ENCODE results near the gene GATM. TPM values are rescaled to one million over a fixed set of nuclear protein-coding genes. Genes with fewer than 3 reads are reported as not detected.

Gene GATM
- total RNA-seq, 1 donor from 2014 or later, result 21.4 TPM

- Mint-ChIP-seq H3K9me3 (no peaks in the 10 kb centered on the region), H3K27me3 (ENCODE audit: insufficient read depth, low read depth) (peaks cover 2% of the 10 kb centered on the region), H3K4me1 (no peaks in the 10 kb centered on the region), H3K27ac (no peak overlapping the region), H3K4me3 (no peak overlapping the region), H3K36me3 (peaks cover 1% of the 10 kb centered on the region)
- Histone ChIP-seq H3K27ac (no peak overlapping the region), H3K27me3 (no peaks in the 10 kb centered on the region), H4K20me1 (ENCODE audit: low read depth) (no peaks in the 10 kb centered on the region), H3K4me1 (no peaks in the 10 kb centered on the region), H3K36me3 (no peaks in the 10 kb centered on the region), H3K9me3 (ENCODE audit: low read depth) (no peaks in the 10 kb centered on the region), H3K9ac (no peak overlapping the region), H3K79me2 (ENCODE audit: low read depth) (no peaks in the 10 kb centered on the region), H2AFZ (replicated peaks) (no peak overlapping the region), H3K4me2 (no peak overlapping the region), H3F3A (ENCODE audit: low read depth) (no peaks in the 10 kb centered on the region), H3K4me3 (no peak overlapping the region)
- TF ChIP-seq EZH2phosphoT487 (IDR thresholded peaks at IDR 0.05), result no peak
- TF ChIP-seq EZH2 (IDR thresholded peaks at IDR 0.05), result no peak
- TF ChIP-seq CTCF (IDR thresholded peaks at IDR 0.05), result no peak
- DNase-seq (ENCODE audit: low spot score), result no peak
Observed at GRCh38 chr15:45338417-45338816, 39.9 kb downstream of the GATM start.

- H3K4me1 ChIP-seq, result no peaks in the 10 kb centered on the region
- H3K27ac Mint-ChIP-seq, result no peak overlapping the region
- H3K4me3 ChIP-seq, result no peak overlapping the region
- peaks cover 1% of the 10 kb centered on the region for H3K36me3 Mint-ChIP-seq
- no peaks in the 10 kb centered on the region for H3F3A ChIP-seq (ENCODE audit: low read depth)
- TF ChIP-seq CTCF (IDR thresholded peaks at IDR 0.05) (no peak), EZH2 (IDR thresholded peaks at IDR 0.05) (no peak)
- no peaks in the 10 kb centered on the region for H3K9me3 ChIP-seq (ENCODE audit: low read depth)
- H3K27me3 ChIP-seq, result no peaks in the 10 kb centered on the region
- H3K4me3 Mint-ChIP-seq, result no peak overlapping the region
- no peak overlapping the region for H2AFZ ChIP-seq (replicated peaks)
- no peak overlapping the region for H3K9ac ChIP-seq
- H3K9me3 Mint-ChIP-seq, result no peaks in the 10 kb centered on the region
- H3K36me3 ChIP-seq, result no peaks in the 10 kb centered on the region
- no peaks in the 10 kb centered on the region for H3K79me2 ChIP-seq (ENCODE audit: low read depth)
- H3K4me1 Mint-ChIP-seq, result no peaks in the 10 kb centered on the region
- peaks cover 2% of the 10 kb centered on the region for H3K27me3 Mint-ChIP-seq (ENCODE audit: insufficient read depth, low read depth)
- no peaks in the 10 kb centered on the region for H4K20me1 ChIP-seq (ENCODE audit: low read depth)
- no peak overlapping the region for H3K27ac ChIP-seq
- H3K4me2 ChIP-seq, result no peak overlapping the region
- DNase-seq (ENCODE audit: low spot score), result no peak
Observed at GRCh38 chr15:45337224-45337623, 41.1 kb downstream of the GATM start.

- Mint-ChIP-seq H3K27me3 (ENCODE audit: insufficient read depth, low read depth) (peaks cover 6% of the 10 kb centered on the region), H3K36me3 (peaks cover 1% of the 10 kb centered on the region), H3K4me3 (no peak overlapping the region), H3K27ac (no peak overlapping the region), H3K4me1 (peaks cover 11% of the 10 kb centered on the region), H3K9me3 (no peaks in the 10 kb centered on the region)
- H3K27me3 ChIP-seq, result no peaks in the 10 kb centered on the region
- no peak overlapping the region for H2AFZ ChIP-seq (replicated peaks)
- no peak overlapping the region for H3K27ac ChIP-seq
- H3K36me3 ChIP-seq, result no peaks in the 10 kb centered on the region
- H3K4me3 ChIP-seq, result no peak overlapping the region
- no peaks in the 10 kb centered on the region for H4K20me1 ChIP-seq (ENCODE audit: low read depth)
- H3K4me2 ChIP-seq, result no peak overlapping the region
- H3F3A ChIP-seq (ENCODE audit: low read depth), result no peaks in the 10 kb centered on the region
- H3K4me1 ChIP-seq, result no peaks in the 10 kb centered on the region
- no peaks in the 10 kb centered on the region for H3K79me2 ChIP-seq (ENCODE audit: low read depth)
- TF ChIP-seq EZH2phosphoT487 (IDR thresholded peaks at IDR 0.05) (no peak), CTCF (IDR thresholded peaks at IDR 0.05) (no peak), EZH2 (IDR thresholded peaks at IDR 0.05) (no peak)
- H3K9me3 ChIP-seq (ENCODE audit: low read depth), result no peaks in the 10 kb centered on the region
- no peak overlapping the region for H3K9ac ChIP-seq
- DNase-seq (ENCODE audit: low spot score), result no peak
Observed at GRCh38 chr15:45333550-45333949, 44.8 kb downstream of the GATM start.

GRCh38 chr15:45332694-45333093 lies 45.6 kb downstream of the GATM start:
- DNase-seq (ENCODE audit: low spot score), result no peak
- H3K4me3 Mint-ChIP-seq, result no peak overlapping the region
- no peak overlapping the region for H3K4me2 ChIP-seq
- peaks cover 8% of the 10 kb centered on the region for H3K27me3 Mint-ChIP-seq (ENCODE audit: insufficient read depth, low read depth)
- no peaks in the 10 kb centered on the region for H3K4me1 ChIP-seq
- no peaks in the 10 kb centered on the region for H3K36me3 ChIP-seq
- H3K9me3 Mint-ChIP-seq, result no peaks in the 10 kb centered on the region
- H3K9ac ChIP-seq, result no peak overlapping the region
- H3K36me3 Mint-ChIP-seq, result peaks cover 1% of the 10 kb centered on the region
- H3K79me2 ChIP-seq (ENCODE audit: low read depth), result no peaks in the 10 kb centered on the region
- H4K20me1 ChIP-seq (ENCODE audit: low read depth), result no peaks in the 10 kb centered on the region
- no peaks in the 10 kb centered on the region for H3K27me3 ChIP-seq
- H3K27ac ChIP-seq, result no peak overlapping the region
- no peaks in the 10 kb centered on the region for H3K9me3 ChIP-seq (ENCODE audit: low read depth)
- no peak overlapping the region for H3K4me3 ChIP-seq
- H3F3A ChIP-seq (ENCODE audit: low read depth), result no peaks in the 10 kb centered on the region
- no peak overlapping the region for H3K27ac Mint-ChIP-seq
- H3K4me1 Mint-ChIP-seq, result peaks cover 17% of the 10 kb centered on the region
- H2AFZ ChIP-seq (replicated peaks), result no peak overlapping the region
- no peak for TF ChIP-seq EZH2phosphoT487 (IDR thresholded peaks at IDR 0.05)
- TF ChIP-seq CTCF (IDR thresholded peaks at IDR 0.05), result no peak
